Spleen (tissue), 7 donors: ENCODE data around the gene RGS6.

Source experiments
- POLR2A ChIP-seq, 3 donors: fragments of 450-650 bp; IDR thresholded peaks; one replicate each; pipeline ENCODE4 v1.5.1; 2017; ENCODE audit warnings: antibody characterized with exemption in 3 of 3, mild to moderate bottlenecking in 1 of 3
- POLR2AphosphoS5 ChIP-seq, 3 donors: sonication (generic); formaldehyde crosslinking; IDR thresholded peaks; one replicate each; pipeline ENCODE4 v1.5.1; 2017; ENCODE audit warnings: antibody characterized with exemption in 3 of 3
- TF ChIP-seq, protein P1 (sequence below), 11 experiments: fragments of 200-600 bp in 7 of 11; fragments of 450-650 bp in 4 of 11; sonication (generic) in 4 of 11; IDR thresholded peaks in 8 of 11; conservative IDR thresholded peaks in 3 of 11; 1 replicate in 7 of 11; 2 replicates in 4 of 11; pipeline versions ENCODE4 v1.4.0 to v1.8.0; 2016 to 2021; ENCODE audit warnings: antibody characterized with exemption in 11 of 11, inconsistent platforms in 4 of 11, mild to moderate bottlenecking in 1 of 11
- donor health status: DM: no; HTN: no; CAD: no; lungs with moderate emphysema.
- donor health status: DM: no; HTN: no; CAD: no.
- donor health status: DM: no; HTN: no; CAD: no.

DNA sequence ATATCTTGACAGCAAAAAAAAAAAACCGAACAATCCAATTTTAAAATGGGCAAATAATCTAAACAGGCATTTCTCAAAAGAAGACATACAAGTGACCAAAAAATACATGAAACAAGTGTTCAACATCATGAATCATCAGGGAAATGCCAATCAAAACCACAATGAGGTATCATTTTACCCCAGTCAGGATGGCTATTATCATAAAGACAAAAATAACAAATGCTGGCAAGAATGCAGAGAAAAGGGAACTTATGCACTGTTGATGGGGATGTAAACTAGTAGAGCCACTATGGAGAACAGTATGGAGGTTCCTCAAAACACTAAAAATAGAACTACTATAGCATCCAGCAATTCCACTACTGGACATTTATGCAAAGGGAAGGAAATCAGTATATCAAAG lies 448.2 kb downstream of the RGS6 start:
- no peak for TF ChIP-seq POLR2A (IDR thresholded peaks at IDR 0.05)
- no peak for TF ChIP-seq POLR2AphosphoS5 (IDR thresholded peaks at IDR 0.05)
- TF ChIP-seq, protein P1, sequence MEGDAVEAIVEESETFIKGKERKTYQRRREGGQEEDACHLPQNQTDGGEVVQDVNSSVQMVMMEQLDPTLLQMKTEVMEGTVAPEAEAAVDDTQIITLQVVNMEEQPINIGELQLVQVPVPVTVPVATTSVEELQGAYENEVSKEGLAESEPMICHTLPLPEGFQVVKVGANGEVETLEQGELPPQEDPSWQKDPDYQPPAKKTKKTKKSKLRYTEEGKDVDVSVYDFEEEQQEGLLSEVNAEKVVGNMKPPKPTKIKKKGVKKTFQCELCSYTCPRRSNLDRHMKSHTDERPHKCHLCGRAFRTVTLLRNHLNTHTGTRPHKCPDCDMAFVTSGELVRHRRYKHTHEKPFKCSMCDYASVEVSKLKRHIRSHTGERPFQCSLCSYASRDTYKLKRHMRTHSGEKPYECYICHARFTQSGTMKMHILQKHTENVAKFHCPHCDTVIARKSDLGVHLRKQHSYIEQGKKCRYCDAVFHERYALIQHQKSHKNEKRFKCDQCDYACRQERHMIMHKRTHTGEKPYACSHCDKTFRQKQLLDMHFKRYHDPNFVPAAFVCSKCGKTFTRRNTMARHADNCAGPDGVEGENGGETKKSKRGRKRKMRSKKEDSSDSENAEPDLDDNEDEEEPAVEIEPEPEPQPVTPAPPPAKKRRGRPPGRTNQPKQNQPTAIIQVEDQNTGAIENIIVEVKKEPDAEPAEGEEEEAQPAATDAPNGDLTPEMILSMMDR (IDR thresholded peaks at IDR 0.05 in 8 of 11, conservative IDR thresholded peaks at IDR 0.05 in 3 of 11), result no peak
